ENCODE data around the gene SEMA4D.

GRCh38 chr9:89410022-89410421, 87.9 kb downstream of the SEMA4D start:
- TF ChIP-seq CTCF (IDR thresholded peaks at IDR 0.05) (no peak), POLR2A (IDR thresholded peaks at IDR 0.05; ENCODE audit: low read depth) (no peak), EP300 (IDR thresholded peaks at IDR 0.05) (no peak), POLR2AphosphoS5 (IDR thresholded peaks at IDR 0.05) (no peak)
